ENCODE results near the gene CSTF1. TPM values are rescaled to one million over a fixed set of nuclear protein-coding genes. Genes with fewer than 3 reads are reported as not detected.

The CSTF1 gene
- total RNA-seq, 1 experiment from 2014 or later = 44.5 TPM

DNA sequence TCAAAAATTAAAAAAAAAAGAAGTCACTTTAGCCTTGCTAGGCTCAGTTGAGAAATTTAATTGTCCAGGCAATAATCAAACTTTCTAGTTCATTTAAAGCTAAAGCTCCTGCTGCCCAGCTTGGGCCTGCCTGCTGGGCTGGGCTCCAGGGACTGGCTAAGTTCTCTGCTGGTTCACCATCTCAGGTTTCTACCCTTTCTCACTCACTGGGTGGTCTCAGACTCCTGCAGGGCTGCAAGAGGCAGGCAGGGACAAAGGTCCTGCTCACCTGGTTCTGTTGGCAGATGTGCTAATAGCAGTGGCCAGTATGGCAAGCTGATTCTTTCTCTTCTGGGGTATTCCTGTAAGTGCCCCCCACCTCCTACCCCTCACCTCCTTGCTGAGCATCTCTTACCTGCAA is 54.8 kb downstream of the CSTF1 start:
- POLR2A ChIA-PET = no interaction called here
- no peak for ATAC-seq
- CTCF ChIA-PET = no interaction called here

More for the DNA sequence above, 54.8 kb downstream of the CSTF1 start:
- no peak overlapping the region for H3K9ac ChIP-seq (ENCODE audit: low read length)
- H3K4me1 ChIP-seq (ENCODE audit: control insufficient read depth in 1 of 2, insufficient read depth in 2 of 2, low read length in 2 of 2) = no peaks in the 10 kb centered on the region
- H3K79me2 ChIP-seq (ENCODE audit: insufficient read depth, low read length) = no peaks in the 10 kb centered on the region
- no peaks in the 10 kb centered on the region for H3K9me3 ChIP-seq (ENCODE audit: control insufficient read depth in 1 of 2, insufficient read depth in 1 of 2, low read depth in 1 of 2, low read length in 2 of 2)
- no peaks in the 10 kb centered on the region for H4K20me1 ChIP-seq (ENCODE audit: insufficient read depth)
- no peak overlapping the region for H3K4me3 ChIP-seq (replicated peaks in 1 of 2; ENCODE audit: low read depth in 1 of 2, low read length in 2 of 2)
- TF ChIP-seq POLR2AphosphoS5 (IDR thresholded peaks at IDR 0.05; ENCODE audit: low read depth, low read length) (no peak), CEBPB (IDR thresholded peaks at IDR 0.05; ENCODE audit: low read depth) (no peak), SIN3A (IDR thresholded peaks at IDR 0.05; ENCODE audit: low read depth) (no peak), TCF7L2 (IDR thresholded peaks at IDR 0.05; ENCODE audit: borderline replicate concordance, extremely low read depth, insufficient read depth, insufficient read length) (no peak), JUND (IDR thresholded peaks at IDR 0.05) (no peak)
- TF ChIP-seq, protein P1, sequence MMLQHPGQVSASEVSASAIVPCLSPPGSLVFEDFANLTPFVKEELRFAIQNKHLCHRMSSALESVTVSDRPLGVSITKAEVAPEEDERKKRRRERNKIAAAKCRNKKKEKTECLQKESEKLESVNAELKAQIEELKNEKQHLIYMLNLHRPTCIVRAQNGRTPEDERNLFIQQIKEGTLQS (IDR thresholded peaks at IDR 0.05) = no peak
- TF ChIP-seq, protein P2, sequence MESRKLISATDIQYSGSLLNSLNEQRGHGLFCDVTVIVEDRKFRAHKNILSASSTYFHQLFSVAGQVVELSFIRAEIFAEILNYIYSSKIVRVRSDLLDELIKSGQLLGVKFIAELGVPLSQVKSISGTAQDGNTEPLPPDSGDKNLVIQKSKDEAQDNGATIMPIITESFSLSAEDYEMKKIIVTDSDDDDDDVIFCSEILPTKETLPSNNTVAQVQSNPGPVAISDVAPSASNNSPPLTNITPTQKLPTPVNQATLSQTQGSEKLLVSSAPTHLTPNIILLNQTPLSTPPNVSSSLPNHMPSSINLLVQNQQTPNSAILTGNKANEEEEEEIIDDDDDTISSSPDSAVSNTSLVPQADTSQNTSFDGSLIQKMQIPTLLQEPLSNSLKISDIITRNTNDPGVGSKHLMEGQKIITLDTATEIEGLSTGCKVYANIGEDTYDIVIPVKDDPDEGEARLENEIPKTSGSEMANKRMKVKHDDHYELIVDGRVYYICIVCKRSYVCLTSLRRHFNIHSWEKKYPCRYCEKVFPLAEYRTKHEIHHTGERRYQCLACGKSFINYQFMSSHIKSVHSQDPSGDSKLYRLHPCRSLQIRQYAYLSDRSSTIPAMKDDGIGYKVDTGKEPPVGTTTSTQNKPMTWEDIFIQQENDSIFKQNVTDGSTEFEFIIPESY (IDR thresholded peaks at IDR 0.05; ENCODE audit: extremely low read depth, insufficient replicate concordance, low read length) = no peak
- TF ChIP-seq, protein P3, sequence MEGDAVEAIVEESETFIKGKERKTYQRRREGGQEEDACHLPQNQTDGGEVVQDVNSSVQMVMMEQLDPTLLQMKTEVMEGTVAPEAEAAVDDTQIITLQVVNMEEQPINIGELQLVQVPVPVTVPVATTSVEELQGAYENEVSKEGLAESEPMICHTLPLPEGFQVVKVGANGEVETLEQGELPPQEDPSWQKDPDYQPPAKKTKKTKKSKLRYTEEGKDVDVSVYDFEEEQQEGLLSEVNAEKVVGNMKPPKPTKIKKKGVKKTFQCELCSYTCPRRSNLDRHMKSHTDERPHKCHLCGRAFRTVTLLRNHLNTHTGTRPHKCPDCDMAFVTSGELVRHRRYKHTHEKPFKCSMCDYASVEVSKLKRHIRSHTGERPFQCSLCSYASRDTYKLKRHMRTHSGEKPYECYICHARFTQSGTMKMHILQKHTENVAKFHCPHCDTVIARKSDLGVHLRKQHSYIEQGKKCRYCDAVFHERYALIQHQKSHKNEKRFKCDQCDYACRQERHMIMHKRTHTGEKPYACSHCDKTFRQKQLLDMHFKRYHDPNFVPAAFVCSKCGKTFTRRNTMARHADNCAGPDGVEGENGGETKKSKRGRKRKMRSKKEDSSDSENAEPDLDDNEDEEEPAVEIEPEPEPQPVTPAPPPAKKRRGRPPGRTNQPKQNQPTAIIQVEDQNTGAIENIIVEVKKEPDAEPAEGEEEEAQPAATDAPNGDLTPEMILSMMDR (IDR thresholded peaks at IDR 0.05 in 2 of 3, conservative IDR thresholded peaks at IDR 0.05 in 1 of 3; ENCODE audit: borderline replicate concordance in 1 of 3, insufficient read depth in 1 of 3, low read depth in 2 of 3, low read length in 2 of 3) = no peak
- H3K9me2 ChIP-seq (ENCODE audit: insufficient read depth) = no peaks in the 10 kb centered on the region
- RAD21 ChIA-PET (ENCODE audit: low non-redundant PET in 1 of 2, low total read pairs in 2 of 2, uncharacterized antibody in 2 of 2, unreplicated experiment in 2 of 2) = no interaction called here
- no peak overlapping the region for H3K27ac ChIP-seq (ENCODE audit: low read depth, low read length)
- no peak overlapping the region for H3K4me2 ChIP-seq (ENCODE audit: low read length)
- H3K27me3 ChIP-seq (ENCODE audit: insufficient read depth, low read length) = no peaks in the 10 kb centered on the region
- no TSS peak for BruUV-seq (replicated peaks)
- intact Hi-C loops (cut with micrococcal nuclease) = no loop called here
- H2AFZ ChIP-seq (ENCODE audit: low read depth, low read length, poor library complexity, severe bottlenecking) = no peak overlapping the region
- H3K36me3 ChIP-seq (ENCODE audit: control insufficient read depth in 1 of 2, insufficient read depth in 2 of 2, low read length in 2 of 2) = no peaks in the 10 kb centered on the region
- DNase-seq (ENCODE audit: low read depth, low spot score) = no peak
